Neuronal stem cell (in vitro differentiated cells): Measurements from ENCODE around the gene ZNF670.

Source experiments
- DNase-seq: peaks from one replicate; pipeline ENCODE4 v3.0.0-alpha.2; 2013; ENCODE audit warnings: low spot score
- H2AFZ ChIP-seq: one replicate; pipeline ENCODE4 v1.6.1; 2013; ENCODE audit warnings: mild to moderate bottlenecking, low read length, inconsistent platforms
- H2AK5ac ChIP-seq: 2 replicates; pipeline ENCODE4 v1.6.1; 2013; ENCODE audit warnings: low read depth, mild to moderate bottlenecking, inconsistent platforms, low read length, moderate library complexity, mixed read lengths
- H2BK120ac ChIP-seq: 2 replicates; pipeline ENCODE4 v1.6.1; 2013; ENCODE audit warnings: low read depth, mild to moderate bottlenecking, inconsistent platforms, low read length, moderate library complexity, mixed read lengths
- H2BK12ac ChIP-seq: one replicate; pipeline ENCODE4 v1.6.1; 2013; ENCODE audit warnings: low read length, inconsistent platforms
- H2BK15ac ChIP-seq: 2 replicates; pipeline ENCODE4 v1.6.1; 2013; ENCODE audit warnings: mild to moderate bottlenecking, low read length, inconsistent platforms, mixed read lengths
- H2BK5ac ChIP-seq: one replicate; pipeline ENCODE4 v1.6.1; 2013; ENCODE audit warnings: inconsistent platforms, mild to moderate bottlenecking, low read length, moderate library complexity
- H3K14ac ChIP-seq: one replicate; pipeline ENCODE4 v1.6.1; 2013; ENCODE audit warnings: low read length, inconsistent platforms
- H3K18ac ChIP-seq: 2 replicates; pipeline ENCODE4 v1.6.1; 2013; ENCODE audit warnings: low read length, inconsistent platforms
- H3K23ac ChIP-seq: 2 replicates; pipeline ENCODE4 v1.6.1; 2013; ENCODE audit warnings: low read depth, mild to moderate bottlenecking, mixed read lengths, low read length, inconsistent platforms; ENCODE audit not compliant: poor library complexity
- H3K27ac ChIP-seq: replicated peaks from 3 replicates; pipeline ENCODE4 v1.5.1; 2013; ENCODE audit warnings: low read length, inconsistent platforms
- H3K27me3 ChIP-seq, 3 experiments: 2 replicates each; pipeline ENCODE4 v1.6.1; 2013; ENCODE audit warnings: low read length in 3 of 3, mild to moderate bottlenecking in 2 of 3, inconsistent platforms in 1 of 3, low read depth in 1 of 3, mixed read lengths in 1 of 3, moderate library complexity in 1 of 3; ENCODE audit not compliant: control insufficient read depth in 3 of 3, insufficient read depth in 3 of 3
- H3K36me3 ChIP-seq, 2 donors: replicated peaks in 1 of 2; 2 replicates each; pipeline ENCODE4 v1.6.1; 2013; ENCODE audit warnings: low read length in 2 of 2; ENCODE audit not compliant: control insufficient read depth in 2 of 2, insufficient read depth in 2 of 2
- H3K4ac ChIP-seq: 2 replicates; pipeline ENCODE4 v1.6.1; 2013; ENCODE audit warnings: inconsistent platforms, mild to moderate bottlenecking, low read length, moderate library complexity
- H3K4me1 ChIP-seq, 2 donors: 1 replicate in 1 of 2; 2 replicates in 1 of 2; pipeline ENCODE4 v1.6.1; 2013; ENCODE audit warnings: low read length in 2 of 2, low read depth in 1 of 2; ENCODE audit not compliant: control insufficient read depth in 2 of 2, insufficient read depth in 1 of 2
- H3K4me2 ChIP-seq: one replicate; pipeline ENCODE4 v1.6.1; 2013; ENCODE audit warnings: mild to moderate bottlenecking, low read length, inconsistent platforms; ENCODE audit not compliant: insufficient read depth, poor library complexity, severe bottlenecking
- H3K4me3 ChIP-seq, 2 donors: 2 replicates each; pipeline ENCODE4 v1.5.1; 2013; ENCODE audit warnings: low read length in 2 of 2, mild to moderate bottlenecking in 2 of 2, inconsistent platforms in 1 of 2, moderate library complexity in 1 of 2
- H3K79me1 ChIP-seq: one replicate; pipeline ENCODE4 v1.6.1; 2013; ENCODE audit warnings: low read depth, mild to moderate bottlenecking, inconsistent platforms, low read length, moderate library complexity
- H3K9ac ChIP-seq: one replicate; pipeline ENCODE4 v1.6.1; 2013; ENCODE audit warnings: mild to moderate bottlenecking, low read depth, low read length, inconsistent platforms; ENCODE audit not compliant: poor library complexity
- H3K9me3 ChIP-seq, 2 donors: replicated peaks in 1 of 2; 2 replicates each; pipeline versions ENCODE3 to v1.6.1; 2013; ENCODE audit warnings: low read length in 2 of 2, mild to moderate bottlenecking in 2 of 2, inconsistent platforms in 1 of 2, low read depth in 1 of 2, mixed read lengths in 1 of 2, moderate library complexity in 1 of 2; ENCODE audit not compliant: control insufficient read depth in 2 of 2, insufficient read depth in 1 of 2
- H4K8ac ChIP-seq: one replicate; pipeline ENCODE4 v1.6.1; 2013; ENCODE audit warnings: low read depth, mild to moderate bottlenecking, inconsistent platforms, low read length, moderate library complexity
- H4K91ac ChIP-seq: one replicate; pipeline ENCODE4 v1.6.1; 2013; ENCODE audit warnings: low read length, low read depth, mild to moderate bottlenecking, inconsistent platforms; ENCODE audit not compliant: poor library complexity
- WGBS, 2 donors: extraction: QIAGEN DNeasy Blood & Tissue Kit; methylation state at CpG; one replicate each; pipeline ENCODE4 v1.1.7; 2013; ENCODE audit warnings: missing lambda C conversion rate in 2 of 2, mixed read lengths in 1 of 2; ENCODE audit not compliant: insufficient read length in 2 of 2, insufficient replicate concordance in 1 of 2; ENCODE audit errors: extremely low coverage in 2 of 2; 5-methylcytosine and 5-hydroxymethylcytosine counted together

ZNF670 gene

DNA sequence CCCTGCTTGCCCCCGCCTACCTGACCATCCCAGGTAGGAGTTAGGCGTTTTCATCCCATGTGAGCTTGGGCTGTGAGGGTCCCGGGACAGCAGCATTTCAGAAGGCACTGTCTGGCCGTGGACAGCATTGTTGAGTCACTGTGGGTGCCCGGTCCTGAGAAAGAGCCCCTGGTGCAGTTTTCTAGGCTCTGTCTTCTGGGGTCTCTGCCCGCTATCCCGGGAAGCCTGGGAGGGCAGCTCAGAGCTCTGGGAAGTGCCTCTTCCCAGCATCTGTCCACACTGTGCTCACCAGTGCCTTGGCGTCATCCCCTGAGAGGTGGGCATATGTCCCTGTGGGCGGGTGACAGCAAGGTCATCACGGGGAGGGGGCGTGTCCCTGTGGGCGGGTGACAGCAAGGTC lies 36.9 kb upstream of the ZNF670 start:
- peaks cover 0 to 10% (median 2%) of the 10 kb centered on the region in 3 experiments for H3K27me3 ChIP-seq
- H2BK12ac ChIP-seq: no peak overlapping the region
- H3K9ac ChIP-seq: no peak overlapping the region
- no peak overlapping the region for H4K91ac ChIP-seq
- no peak overlapping the region for H3K27ac ChIP-seq
- no peak overlapping the region for H3K23ac ChIP-seq
- H3K4me2 ChIP-seq: no peak overlapping the region
- H2AK5ac ChIP-seq: no peak overlapping the region
- peaks cover 3% of the 10 kb centered on the region for H3K79me1 ChIP-seq
- no peak overlapping the region for H3K18ac ChIP-seq
- H2BK15ac ChIP-seq: no peak overlapping the region
- no peaks in the 10 kb centered on the region for H3K36me3 ChIP-seq
- WGBS, 2 donors: no CpG with 5 or more reads among the region's 12 CpGs
- no peak overlapping the region for H2BK120ac ChIP-seq
- H3K4me1 ChIP-seq: peaks cover 0 to 6% of the 10 kb centered on the region in 2 donors
- DNase-seq: no peak
- peaks cover 0 to 2% of the 10 kb centered on the region in 2 donors for H3K9me3 ChIP-seq
- H4K8ac ChIP-seq: no peak overlapping the region
- no peak overlapping the region for H2AFZ ChIP-seq
- H3K14ac ChIP-seq: peak overlapping the region; percentile 21
- peak overlapping the region; percentile 66 for H3K4ac ChIP-seq
- no peak overlapping the region for H3K4me3 ChIP-seq
- H2BK5ac ChIP-seq: no peak overlapping the region

DNA sequence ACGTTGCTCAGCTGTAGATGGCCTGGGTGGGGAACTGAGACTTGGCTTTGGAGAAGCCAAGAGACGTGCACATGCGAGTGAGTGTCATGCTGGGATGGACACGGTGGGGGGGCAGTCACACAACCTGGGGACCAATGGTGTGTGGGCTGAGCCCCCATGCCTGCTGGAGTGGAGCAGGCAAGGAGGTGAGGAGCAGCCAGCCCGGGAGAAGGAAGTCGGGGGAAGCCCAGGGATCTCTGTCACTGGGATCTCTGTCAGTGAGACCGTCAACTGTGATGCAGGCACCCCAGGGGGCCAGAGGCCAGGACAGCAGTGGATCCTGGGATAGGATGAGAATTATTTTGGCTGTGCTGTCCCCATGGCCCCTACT lies 36.5 kb upstream of the ZNF670 start:
- H3K4me2 ChIP-seq: no peak overlapping the region
- no peak overlapping the region for H2BK12ac ChIP-seq
- WGBS, 2 donors: no CpG with 5 or more reads among the region's 7 CpGs
- no peak overlapping the region for H3K14ac ChIP-seq
- H3K79me1 ChIP-seq: peaks cover 2% of the 10 kb centered on the region
- DNase-seq: no peak
- no peak overlapping the region for H4K91ac ChIP-seq
- no peak overlapping the region for H4K8ac ChIP-seq
- no peak overlapping the region for H2BK5ac ChIP-seq
- H3K18ac ChIP-seq: no peak overlapping the region
- peak overlapping the region; percentile 37 for H2BK15ac ChIP-seq
- no peak overlapping the region for H3K4me3 ChIP-seq
- H2AFZ ChIP-seq: no peak overlapping the region
- H3K36me3 ChIP-seq: no peaks in the 10 kb centered on the region
- peak overlapping the region; percentile 46 for H2AK5ac ChIP-seq
- peaks cover 0 to 10% (median 2%) of the 10 kb centered on the region in 3 experiments for H3K27me3 ChIP-seq
- H3K9ac ChIP-seq: peak overlapping the region; percentile 44
- H3K27ac ChIP-seq: no peak overlapping the region
- peak overlapping the region; percentile 65 for H3K23ac ChIP-seq
- H3K9me3 ChIP-seq: peaks cover 0 to 2% of the 10 kb centered on the region in 2 donors
- H3K4me1 ChIP-seq: peaks cover 0 to 7% of the 10 kb centered on the region in 2 donors
- peak overlapping the region; percentile 66 for H3K4ac ChIP-seq
- no peak overlapping the region for H2BK120ac ChIP-seq

DNA sequence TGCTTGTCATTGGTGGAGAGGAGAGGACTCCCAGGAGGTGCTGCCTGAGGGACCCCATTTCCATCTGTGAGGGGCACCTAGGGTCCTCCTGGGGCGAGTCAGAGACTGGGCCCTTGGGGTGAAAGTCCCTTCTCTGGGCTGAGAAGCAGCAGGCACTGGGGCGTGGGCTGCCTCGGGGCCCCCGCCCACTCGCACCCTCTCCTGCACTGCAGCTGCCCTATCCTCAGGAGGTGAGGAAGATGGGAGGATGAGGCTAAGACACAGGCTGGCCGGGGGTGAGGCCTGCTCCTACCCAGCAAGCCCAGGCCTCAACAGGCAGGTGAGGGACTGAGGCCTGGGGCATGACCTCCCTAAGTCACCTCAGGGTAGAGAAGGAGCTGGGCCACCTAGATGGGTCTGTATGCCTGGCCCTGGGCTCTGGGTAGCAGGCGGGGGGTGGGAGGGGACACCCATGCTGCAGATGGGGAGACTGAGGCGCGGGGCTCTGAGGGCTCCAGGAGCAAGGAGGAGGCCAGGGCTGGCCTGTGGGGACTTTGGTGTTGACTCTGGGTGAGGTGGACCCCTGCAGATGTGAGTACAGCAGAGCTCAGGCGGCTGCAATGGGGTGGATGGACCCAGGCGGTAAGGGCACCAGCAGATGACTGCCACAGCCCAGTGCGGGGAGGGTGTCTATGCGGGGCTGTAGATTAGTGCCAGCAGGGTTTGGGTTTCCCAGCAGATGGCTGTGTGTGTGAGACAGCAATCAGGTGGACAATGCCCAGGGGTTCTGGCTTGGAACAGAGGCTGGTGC lies 35.9 kb upstream of the ZNF670 start:
- Histone ChIP-seq H3K79me1 (peaks cover 2% of the 10 kb centered on the region), H3K27me3 (peaks cover 0 to 10% (median 2%) of the 10 kb centered on the region in 3 experiments), H3K9ac (no peak overlapping the region), H3K14ac (no peak overlapping the region), H4K91ac (no peak overlapping the region), H3K27ac (no peak overlapping the region), H3K9me3 (no peaks in the 10 kb centered on the region), H3K18ac (peak overlapping the region; percentile 38), H2AK5ac (peak overlapping the region; percentile 46), H2BK120ac (no peak overlapping the region), H3K4me2 (no peak overlapping the region), H4K8ac (no peak overlapping the region), H3K36me3 (no peaks in the 10 kb centered on the region), H2AFZ (no peak overlapping the region), H3K4me3 (no peak overlapping the region), H2BK5ac (no peak overlapping the region), H2BK15ac (peak overlapping the region; percentile 37), H2BK12ac (no peak overlapping the region), H3K4me1 (peaks cover 0 to 7% of the 10 kb centered on the region in 2 donors), H3K23ac (peak overlapping the region; percentile 65), H3K4ac (peak overlapping the region; percentile 23)
- no CpG with 5 or more reads among the region's 13 CpGs for WGBS, 2 donors
- DNase-seq: no peak

DNA sequence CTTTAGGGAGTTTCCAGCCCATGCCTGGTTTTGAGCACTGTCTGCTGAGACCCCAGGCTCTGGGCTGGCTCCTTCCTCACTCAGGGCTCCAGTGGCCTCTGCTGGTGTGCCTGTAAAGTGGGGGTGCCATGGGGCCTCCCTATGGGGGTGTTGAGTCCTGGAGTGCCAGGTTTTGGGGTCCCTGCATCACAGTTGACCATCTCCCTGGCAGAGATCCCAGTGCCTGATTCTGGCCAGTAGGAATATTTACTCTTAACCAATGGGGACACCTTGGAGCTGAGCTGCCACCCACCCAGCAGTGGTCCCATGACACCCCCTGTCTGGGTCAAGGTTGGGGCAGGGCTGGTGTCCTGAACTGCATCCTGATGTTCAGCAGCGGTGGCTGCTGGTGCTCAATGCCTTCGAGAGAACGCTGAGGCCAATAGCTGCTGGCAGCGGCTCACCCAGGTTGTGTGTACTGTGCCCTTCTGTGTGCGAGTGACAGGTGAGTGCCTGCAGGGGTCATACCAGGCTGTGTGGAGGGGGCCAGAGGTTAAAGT lies 35.2 kb upstream of the ZNF670 start:
- Histone ChIP-seq H3K79me1 (peaks cover 2% of the 10 kb centered on the region), H3K9ac (no peak overlapping the region), H3K14ac (no peak overlapping the region), H3K4me3 (no peak overlapping the region), H2BK12ac (no peak overlapping the region), H3K18ac (no peak overlapping the region), H3K9me3 (no peaks in the 10 kb centered on the region), H3K4me2 (no peak overlapping the region), H3K27me3 (peaks cover 0 to 10% (median 2%) of the 10 kb centered on the region in 3 experiments), H3K36me3 (no peaks in the 10 kb centered on the region), H2BK15ac (no peak overlapping the region), H2AK5ac (no peak overlapping the region), H3K4ac (no peak overlapping the region), H2AFZ (no peak overlapping the region), H2BK120ac (no peak overlapping the region), H4K8ac (no peak overlapping the region), H2BK5ac (no peak overlapping the region), H3K4me1 (peaks cover 0 to 7% of the 10 kb centered on the region in 2 donors), H3K27ac (no peak overlapping the region), H4K91ac (no peak overlapping the region), H3K23ac (no peak overlapping the region)
- DNase-seq: no peak
- no CpG with 5 or more reads among the region's 5 CpGs for WGBS, 2 donors
